Fibroblast of skin of abdomen (primary cell): ENCODE measurements around the gene MYPOP.
A peak's percentile ranks its signal among the peaks of the same experiment; 100 is the strongest.
"Not testable (repeated sequence)": the region's sequence is repeated elsewhere in the genome, so short reads cannot be mapped to it uniquely, and the experiment has no call there.

Experiments used
- DNase-seq: peaks from one replicate; pipeline ENCODE4 v3.0.0-alpha.2; 2013

MYPOP gene

DNA sequence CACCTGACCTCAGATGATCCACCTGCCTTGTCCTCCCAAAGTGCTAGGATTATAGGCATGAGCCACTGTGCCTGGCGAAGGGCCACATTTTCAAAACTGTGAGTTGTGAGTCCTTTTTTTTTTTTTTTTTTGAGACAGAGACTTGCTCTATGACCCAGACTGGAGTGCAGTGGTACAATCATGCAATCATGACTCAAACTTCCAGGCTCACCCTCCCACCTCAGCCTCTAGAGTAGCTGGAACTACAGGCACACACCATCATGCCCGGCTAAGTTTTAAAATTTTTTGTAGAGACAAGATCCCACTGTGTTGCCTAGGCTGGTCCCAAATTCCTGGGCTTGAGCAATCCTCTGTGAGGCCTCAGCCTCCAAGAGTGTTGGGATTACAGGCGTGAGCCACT lies 3.8 kb upstream of the MYPOP start:
- DNase-seq = peak; percentile 12

DNA sequence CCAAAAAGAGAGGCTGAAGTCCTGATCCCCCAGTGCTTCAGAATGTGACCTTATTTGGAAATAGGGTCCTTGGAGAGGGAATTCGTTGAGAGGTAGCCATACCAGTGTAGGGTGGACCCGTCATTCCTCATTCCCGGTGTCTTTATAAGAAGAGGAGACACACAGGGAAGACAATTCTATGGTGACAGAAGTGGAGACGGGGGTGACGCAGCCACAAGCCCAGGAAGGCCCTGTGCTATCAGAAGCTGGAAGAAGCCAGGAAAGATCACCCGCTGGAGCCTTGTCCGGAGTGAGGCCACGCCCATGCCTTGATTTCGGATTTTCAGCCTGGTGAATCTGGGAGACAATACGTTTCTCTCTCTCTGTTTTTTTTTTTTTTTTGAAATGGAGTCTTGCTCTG lies 2.6 kb upstream of the MYPOP start:
- DNase-seq = no peak

DNA sequence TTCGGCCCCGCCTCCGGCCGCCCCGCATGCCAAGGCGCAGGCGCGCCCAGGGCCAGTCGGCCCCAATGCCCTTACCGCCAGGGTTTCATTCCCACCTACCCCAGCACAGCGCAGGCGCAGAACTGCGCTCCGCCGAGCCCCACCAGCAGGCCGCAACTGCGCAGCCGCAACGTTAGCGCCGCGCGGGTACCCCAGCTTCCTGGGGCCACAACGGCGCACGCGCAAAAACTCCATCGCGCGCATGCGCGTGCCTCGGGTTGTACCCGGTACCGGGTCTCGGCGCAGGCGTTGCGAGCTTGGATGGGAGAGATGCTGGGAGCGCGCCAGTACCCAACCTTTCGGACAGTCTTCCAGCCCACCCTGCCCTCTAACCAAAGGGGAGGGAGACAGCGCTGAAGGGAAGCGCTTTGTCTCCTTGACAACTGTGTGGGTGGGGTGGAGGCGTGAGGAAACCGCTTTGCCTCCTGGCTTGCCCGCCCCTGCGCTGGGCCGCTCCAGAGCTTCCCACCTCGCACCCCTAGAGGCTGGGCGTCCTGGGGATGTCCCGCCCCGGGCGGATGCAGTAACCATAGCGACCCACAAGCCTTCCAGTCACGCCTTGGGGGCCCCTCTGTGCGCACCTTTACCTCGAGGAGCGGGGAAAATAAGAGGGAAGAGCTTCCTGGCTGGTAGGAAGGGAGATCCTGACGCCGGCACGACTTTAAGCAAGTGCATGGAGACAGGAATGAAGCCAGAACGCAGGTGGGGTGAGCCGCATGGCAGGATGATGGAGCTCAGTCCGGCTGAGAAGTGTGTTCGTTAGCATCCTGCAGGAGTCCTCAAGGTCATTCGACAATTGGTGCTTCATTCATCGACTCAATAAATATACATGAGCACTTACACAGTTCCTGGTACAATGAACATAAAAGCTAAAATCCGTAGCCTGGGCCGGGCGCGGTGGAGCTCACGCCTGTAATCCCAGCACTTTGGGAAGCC lies 525 bp upstream of the MYPOP start:
- peak; percentile 97 for DNase-seq

DNA sequence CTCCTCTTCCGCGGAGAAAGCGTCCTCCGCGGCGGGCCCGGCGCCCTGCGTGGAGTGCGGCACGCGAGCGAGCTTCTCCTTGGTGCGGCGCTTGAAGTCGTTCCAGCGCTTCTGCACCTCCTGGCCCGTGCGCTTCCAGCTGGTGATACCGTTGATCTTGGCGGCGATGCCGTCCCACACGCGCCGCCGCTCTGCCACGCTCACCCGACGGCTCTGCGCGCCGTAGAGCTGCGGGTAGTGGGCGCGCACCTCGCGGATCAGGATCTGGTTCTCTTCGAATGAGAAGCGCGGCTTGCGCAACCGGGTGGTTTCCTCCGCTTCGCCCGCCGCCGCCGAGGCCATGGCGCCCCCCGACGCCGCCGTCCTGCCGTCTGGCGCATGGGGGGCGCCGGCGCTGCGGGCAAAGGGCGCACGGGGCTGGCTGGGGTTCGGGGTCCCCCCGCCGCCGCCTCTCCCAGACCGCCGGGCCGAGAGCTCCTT lies 941 bp downstream of the MYPOP start:
- peak; percentile 34 for DNase-seq

DNA sequence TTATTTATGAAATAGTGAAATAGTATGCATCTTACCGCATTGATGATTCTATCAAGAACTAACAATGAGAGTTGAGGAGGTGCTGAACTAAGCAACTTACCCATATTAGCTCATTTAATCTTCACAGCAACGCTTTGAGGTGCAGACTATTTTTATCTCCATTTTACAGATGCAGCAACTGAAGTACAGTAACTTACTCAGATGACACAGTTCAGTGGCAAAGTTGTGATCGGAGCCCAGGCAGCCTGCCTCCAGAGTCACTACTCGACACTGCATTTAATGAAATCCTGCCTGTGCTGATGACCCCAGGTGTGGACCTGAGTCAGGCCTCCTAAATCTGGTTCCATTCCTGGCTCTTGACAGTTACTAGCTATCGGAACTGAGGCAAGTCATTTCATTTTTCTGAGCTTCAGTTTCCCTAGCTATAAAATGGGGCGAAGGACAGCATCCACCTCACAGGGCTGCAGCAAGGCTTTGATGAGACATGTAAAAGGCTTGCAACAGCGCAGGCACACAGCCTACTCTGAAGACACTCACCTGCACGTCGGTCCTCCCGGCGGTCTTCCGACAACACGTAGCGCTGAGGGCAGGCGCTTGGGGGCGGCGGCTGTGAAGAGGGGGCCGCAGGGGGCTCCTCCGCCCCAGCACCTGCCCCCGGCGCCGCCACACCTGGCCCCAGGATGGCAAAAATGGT lies 1.5 kb downstream of the MYPOP start:
- DNase-seq = no peak

DNA sequence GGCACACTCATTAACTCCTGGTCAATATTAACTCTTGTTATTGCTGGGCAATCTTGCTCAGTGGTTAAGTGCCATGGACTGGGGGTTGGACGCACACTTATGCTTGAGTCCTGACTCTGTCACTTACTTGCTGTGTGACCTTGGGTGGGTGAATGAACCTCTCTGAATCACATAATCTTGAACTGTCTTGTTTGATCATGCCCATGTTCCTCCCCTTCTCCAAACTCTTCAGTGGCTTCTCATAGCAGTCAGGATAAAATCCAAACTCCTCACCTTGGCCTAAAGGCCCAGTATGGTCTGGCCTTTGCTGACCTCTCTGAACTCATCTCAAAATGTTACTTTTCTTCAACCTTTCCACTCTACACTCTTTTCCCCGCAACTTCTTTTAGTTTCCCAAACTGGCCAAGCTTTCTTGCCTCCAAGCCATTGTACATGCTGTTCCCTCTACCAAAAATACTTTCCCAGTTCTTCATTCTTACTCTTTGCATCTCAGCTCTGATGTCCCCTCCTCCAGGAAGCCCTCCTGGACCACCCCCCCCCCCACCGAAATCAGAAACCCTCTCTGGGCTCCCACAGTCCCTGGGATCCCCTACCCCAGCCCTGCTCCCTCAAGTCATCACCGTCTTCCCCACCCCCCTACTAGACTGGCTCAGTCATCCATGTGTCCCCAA lies 2.4 kb downstream of the MYPOP start:
- no peak for DNase-seq

DNA sequence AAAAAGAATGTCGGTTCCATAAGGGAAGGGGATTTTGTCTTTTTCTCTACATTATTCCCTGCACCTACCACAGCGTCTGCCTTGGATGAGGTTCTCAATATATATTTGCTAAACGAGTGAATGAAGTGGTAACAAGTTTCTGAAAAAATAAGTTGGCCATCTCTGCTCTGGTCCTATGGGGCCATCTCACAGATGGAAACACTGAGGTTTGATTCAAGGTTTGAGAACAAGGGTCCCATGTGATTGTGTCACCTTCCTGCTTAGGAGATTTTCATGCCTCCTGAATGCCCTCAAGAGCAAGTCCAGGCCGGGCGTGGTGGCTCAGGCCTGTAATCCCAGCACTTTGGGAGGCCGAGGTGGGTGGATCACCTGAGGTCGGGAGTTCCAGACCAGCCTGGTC lies 3.2 kb downstream of the MYPOP start:
- no peak for DNase-seq

DNA sequence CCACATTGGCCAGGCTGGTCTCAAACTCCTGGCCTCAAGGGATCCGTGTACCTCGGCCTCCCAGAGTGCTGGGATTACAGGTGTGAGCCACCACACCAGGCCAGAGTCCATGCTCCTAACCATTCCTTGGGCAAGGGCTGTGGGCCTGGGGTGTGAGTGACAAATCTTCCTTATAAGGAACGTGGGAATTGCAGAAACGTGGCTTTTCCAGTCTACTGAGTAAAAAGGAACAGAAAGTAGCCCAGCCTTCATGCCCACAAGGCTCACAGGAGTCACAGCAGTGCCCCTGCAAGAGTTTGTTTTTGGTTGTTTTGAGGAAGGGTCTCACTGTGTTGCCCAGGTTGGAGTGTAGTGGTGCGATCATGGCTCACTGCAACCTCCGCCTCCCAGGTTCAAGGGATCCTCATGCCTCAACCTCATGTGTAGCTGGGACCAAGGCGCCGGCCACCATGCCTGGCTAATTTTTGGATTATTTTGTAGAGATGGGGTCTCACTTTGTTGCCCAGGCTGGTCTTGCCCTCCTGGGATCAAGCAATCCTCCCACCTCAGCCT lies 5.1 kb downstream of the MYPOP start:
- DNase-seq = no peak

DNA sequence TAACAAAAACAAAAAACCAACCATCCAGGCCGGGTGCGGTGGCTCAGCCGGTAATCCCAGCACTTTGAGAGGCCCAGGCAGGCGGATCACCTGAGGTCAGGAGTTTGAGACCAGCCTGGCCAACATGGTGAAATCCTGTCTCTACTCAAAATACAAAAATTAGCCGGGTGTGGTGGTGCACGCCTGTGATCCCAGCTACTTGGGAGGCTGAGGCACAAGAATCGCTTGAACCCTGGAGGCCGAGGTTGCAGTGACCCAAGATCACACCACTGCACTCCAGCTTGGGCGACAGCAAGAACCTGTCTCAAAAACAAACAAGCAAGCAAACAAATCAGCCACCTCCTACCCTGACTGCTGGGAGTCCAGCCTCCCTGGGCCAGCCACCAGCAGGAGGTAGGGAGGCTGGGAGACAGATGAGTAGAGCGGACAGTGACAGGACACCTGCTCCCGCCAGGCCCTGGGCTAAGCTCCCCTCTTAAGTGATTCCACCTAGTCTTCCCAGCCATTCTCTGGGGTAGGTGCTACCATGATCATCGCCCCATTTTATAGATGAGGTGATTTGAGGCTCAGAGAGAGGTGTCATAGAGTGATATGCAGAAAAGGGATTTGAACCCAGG lies 6.3 kb downstream of the MYPOP start:
- not testable (repeated sequence) for DNase-seq

DNA sequence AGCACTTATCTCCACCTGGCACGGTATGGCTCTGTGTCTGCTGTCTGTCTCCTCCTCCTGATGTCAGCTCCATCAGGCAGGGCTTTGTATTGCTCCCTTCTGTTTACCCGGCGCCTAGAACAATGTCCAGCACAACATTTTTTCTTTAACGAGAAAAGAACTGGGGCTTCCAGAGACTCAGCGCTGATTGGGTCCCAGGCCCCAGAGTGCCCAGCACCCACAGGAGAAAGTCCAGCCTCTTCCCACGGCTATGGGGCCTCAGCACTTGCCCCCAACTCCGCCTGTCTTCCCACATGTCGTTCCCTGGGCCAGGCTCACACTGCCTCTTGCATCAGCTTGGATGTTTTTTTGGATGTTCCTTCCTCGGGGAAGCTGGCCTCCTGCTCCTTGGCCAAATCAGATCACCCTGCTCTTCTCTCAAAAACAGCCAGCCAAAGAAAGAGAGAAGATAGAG lies 6.9 kb downstream of the MYPOP start:
- DNase-seq = no peak

DNA sequence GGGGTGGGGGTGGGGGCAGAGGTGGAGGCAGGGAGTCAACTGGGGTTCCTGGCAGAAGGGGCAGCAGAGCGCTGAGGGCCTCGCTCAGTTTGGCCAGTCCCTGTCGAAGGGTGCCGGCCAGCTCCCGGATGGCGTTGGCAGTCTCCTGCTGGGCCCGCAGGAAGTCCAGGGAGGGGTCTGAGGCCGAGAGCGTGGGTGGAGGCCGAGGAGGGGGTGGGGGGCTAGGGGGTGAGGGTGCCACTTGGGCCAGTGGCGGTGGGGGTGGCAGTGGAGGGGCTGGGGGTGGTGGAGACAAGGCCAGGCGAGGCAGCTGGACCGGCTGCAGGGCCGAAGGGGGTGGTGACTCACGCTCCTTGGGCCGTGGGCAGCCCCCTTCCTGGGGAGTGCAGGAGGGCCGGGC lies 11.5 kb downstream of the MYPOP start:
- DNase-seq = no peak

DNA sequence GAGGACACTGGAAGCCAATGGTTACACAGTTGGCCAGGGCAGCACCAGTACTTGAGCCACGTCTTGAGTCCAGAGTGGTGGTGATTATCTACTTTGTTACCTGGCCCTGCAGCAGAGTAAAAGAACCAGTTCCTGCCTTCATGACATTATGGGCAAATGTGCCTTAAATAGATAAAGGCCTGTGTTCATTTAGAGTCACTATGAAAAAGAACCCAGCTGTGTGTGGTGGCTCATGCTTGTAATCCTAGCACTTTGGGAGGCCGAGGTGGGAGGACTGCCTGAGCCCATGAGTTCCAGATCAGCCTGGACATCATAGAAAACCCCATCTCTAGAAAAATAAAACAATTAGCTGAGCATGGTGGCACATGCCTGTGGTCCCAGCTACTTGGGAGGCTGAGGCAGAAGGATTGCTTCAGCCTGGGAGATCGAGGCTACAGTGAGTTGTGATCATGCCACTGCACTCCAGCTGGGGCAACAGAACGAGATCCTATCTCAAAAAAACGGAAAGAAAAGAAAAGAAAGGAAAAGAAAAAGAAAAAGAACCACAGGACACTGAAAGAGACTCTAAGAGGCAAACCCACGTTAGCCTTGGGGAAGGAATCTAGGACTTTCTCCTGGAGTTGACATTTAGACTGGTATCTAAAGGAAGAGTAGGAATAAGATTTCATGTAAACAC lies 13.1 kb downstream of the MYPOP start:
- no peak for DNase-seq

DNA sequence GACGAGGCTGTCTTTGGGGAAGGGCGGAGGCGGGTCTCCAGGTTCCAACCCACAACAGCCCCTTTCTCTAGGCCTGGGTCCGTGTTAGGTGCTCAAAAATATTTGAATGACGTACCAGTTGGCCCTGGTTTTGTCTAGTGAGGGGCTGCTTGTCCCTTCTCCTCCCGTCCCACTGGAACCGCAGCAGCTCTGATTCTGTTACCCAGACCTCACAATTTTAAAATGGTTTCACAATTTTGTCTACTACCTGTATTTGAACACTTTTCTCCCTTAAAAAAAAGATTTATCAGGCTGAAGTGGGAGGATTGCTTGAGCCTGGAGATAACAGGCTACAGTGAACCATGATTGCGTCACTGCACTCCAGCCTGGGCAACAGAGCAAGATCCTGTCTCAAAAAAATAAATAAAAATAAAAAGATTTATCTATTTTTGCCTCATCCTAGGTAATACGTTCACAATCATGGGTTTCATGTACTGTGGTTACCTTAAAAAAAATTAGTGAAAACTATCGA lies 15.2 kb downstream of the MYPOP start:
- DNase-seq = no peak

DNA sequence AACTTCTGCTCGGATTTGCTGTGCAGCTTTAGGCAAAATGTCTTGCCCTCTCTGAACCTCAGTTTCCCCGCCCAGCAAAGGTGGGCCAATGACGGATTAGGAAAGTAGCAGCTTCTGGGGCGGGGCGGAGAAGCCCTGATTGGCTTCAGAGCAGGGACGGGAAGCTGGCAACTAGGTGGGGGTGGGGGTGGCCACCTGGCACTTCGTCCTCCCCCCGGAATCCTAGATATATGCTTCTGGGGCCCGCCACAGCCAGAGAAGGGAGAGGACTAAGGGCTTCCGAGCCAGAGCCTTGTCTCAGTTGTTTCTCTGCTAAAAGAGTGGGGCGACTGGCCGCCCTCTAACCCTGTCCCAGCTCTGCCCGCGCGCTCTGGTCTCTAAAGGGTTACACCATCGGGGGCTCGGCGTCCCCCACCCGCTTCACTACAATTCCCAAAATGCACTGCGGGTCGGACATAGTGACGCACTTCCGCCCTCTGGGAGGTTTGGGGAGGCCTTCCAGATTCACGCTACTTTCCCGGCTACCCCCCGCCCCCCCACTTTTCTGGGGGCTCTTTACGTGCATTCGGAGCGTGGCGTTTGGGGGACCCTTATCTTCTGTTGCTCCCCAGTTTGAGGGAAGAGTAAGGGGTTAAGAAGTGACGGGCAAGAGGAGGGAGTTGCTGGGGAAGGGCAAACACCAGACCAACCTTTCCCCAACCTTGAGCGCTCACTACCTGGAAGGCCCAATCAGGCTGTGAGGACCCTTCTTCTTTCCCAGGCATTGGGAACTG lies 15.8 kb downstream of the MYPOP start:
- DNase-seq = peak; percentile 94

DNA sequence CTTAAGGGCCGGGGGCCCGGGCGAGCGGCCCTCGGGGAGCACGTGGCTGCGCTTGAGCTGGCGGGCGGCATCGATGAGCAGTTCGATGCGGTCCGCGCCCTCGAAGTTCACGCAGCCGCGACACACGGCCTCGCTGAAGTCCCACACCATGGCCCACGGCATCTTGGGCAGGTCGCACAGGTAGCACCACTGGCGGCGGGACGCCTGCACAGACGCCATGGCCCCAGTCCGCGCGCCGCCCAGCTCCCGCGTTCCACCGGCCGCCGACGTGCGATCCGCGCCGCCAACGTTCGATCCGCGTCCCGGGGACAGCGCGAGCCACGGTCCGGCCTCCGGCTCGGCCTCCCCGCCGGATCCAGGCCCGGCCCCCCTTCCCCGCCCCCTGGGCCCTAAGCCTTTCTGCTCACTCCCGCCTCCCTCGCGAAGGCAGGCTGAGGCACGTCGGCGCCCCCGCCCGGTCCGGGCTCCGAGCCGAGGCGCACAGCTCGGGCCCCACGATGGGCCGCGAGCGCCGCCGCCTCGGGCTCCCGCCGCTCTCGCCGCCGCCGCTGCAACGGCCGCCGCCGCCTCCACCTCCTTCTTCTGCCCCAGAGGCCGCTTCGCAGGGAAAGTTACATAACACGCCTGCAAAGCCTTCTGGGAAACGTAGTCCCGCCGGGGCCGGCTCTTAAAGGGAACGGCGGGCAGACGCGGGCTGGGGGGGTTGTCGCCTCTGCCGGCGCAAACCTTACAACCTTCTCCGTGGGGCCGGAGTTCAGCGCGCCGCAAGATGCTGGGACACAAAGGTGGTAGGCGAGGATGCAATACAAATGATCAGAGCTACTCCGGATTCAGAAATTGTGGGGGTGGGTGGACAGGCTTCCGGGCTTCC lies 16.6 kb downstream of the MYPOP start, which contains the start of gene IRF2BP1:
Gene IRF2BP1 (minus strand): TSS at position 586 of the 871 bp plus-strand sequence. CDS start 367 bp downstream, at position 219.
- peak; percentile 92 for DNase-seq

DNA sequence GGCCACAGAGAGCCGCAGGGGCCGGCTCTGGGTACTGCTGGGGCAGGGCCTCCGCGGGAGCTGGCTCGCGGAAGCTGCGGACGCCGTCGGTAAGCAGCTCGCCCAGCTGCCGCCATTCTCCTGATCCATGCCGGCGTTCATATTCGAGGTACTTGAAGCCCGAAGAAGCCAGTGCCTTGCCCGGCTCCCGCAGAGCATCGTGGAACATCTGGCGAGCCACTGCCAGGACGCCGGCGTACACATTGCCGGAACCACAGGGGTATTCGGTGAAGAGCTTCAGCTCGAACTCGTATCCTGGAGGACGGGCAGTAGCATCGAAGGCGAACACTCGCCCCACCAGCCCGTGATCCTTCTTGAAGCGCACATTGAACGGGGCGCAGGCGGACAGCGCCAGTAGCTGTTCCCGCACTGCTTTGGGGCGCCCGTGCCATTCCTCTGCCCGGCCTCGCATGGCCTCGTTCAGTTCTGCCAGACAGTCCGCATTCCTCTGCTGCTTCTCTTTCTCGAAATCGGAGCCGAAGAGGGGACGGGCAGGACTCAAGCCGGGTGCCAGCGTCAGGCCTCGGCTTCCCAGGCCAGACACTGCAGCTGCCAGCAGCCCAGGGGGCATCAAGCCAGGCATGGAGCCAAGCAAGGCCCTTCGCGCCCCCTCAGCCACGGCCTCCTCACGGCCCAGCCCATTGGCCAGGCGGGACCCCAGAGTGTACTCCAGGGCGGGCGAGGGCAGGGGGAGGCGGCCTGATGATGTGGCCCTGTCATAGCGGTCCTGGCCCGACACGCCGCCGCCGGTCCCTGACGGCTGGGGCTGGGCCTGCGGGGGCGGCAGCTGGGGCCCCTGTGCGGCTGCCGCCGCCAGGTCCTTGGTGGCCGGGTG lies 17.5 kb downstream of the MYPOP start:
- DNase-seq = no peak

DNA sequence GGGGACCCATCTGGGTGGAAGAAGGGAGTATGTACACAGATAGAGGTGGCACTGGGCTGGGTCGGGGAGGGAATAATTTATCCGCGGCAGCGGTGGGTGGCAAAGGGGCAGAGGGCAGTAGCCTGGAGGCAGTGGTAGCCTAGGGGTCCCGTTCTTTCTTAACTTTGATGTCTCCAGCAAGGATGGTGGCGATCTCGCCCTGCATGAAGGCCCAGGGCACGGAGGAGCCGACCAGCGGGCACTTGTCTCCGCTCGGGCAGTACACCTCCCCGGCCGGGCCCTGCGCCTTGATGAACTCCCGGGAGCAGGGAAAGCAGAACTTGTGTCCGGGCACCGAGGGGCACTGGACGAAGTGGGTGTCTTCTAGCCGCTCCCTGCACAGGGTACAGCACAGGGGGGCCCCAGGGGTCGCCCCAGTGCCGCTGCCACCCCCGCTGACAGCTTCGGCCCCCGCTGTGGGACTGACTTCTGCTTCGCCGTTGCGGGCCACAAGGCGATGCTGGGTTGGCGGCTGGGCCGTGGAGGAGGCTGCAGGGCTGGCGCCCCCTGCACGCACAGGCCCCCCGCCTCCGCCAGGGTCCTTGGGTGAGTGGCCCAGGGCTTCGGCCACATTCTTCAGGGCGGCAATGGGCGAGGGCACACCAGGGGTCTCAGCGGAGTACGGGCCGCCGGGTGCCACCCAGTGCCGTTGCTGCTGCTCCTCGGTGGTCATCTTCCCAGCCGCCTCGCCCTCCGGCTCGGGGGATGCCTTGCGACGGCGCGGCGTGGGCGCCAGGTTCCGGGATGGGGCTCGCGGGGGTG lies 18.3 kb downstream of the MYPOP start:
- no peak for DNase-seq

DNA sequence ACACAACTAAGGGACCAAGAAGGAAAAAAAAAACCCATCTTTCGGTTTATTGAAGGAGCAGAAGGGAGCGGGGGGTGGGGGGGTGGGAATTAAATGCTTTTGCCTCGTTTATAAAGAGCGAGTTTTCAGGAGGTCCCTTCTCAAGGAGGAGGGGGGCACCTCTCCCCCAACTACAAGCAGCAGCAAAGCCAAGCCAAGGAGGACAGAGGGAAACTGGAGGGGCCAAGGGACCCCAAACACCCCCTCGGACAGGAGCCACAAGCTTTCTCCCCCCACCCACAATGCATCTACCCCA lies 18.9 kb downstream of the MYPOP start:
- no peak for DNase-seq
